SK-N-SH treated with all-trans-retinoic acid at 6 μM for 48 hours (cell line): ENCODE measurements around the gene BZW1.

Experiments used
- ESRRG ChIP-seq: fragments of 250-450 bp; sonication (Bioruptor Pico); IDR thresholded peaks from 2 replicates; pipeline ENCODE4 v1.6.1; 2021; ENCODE audit warnings: mild to moderate bottlenecking
- ISL1 ChIP-seq: fragments of 250-450 bp; sonication (Bioruptor Pico); IDR thresholded peaks from 2 replicates; pipeline ENCODE4 v2.1.2; 2022; ENCODE audit warnings: mild to moderate bottlenecking, moderate library complexity

DNA sequence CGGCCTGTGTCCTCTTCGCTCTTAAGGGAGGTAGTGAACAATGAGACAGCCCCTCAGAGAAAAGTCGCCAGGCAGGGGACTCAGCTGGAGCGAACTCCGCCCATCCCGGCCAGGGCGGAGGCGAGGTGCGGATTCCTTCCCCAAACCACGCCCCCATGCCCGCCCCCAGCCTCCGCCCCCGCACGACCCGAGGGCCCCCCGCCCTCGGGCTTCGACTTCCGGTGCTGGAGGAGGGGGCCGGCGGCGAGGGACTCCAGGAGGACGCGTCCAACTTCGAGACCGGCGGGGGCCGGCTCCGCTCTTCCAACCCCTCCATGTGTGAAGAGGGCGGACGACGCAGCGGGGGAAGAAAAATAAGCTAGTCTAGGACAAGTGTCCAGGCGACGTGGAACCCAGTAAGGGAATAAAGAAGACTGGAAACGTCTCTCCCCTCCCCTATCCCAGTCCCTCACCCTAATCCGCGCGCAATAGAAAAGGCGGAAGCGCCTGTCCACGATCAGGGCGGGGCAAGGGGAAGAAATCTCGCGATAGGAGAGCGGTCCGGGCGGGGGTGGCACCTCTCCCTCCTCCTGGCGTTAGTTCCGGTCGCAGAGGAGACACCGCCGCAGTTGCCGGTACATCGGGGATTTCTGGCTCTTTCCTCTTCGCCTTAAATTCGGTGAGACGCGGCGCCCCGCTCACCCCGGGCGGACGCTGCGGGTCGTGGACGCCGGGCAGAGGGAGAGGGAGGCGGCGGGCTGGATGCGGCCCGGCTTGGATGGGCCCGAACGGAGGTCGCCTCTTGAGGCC, at the start of gene BZW1:
- TF ChIP-seq ISL1 (CRISPR knock-in tag): no peak
- no peak for TF ChIP-seq ESRRG (CRISPR knock-in tag)
